HG02870 (cell line): ENCODE data around the gene DNAJC21.
A peak's percentile ranks its signal among the peaks of the same experiment; 100 is the strongest.

Experiments
- ATAC-seq: cut with Tn5 transposase; IDR thresholded peaks from one replicate; pipeline ENCODE4 v1.9.1; 2021; ENCODE audit warnings: mild to moderate bottlenecking, moderate library complexity; ENCODE audit not compliant: unreplicated experiment

DNAJC21 gene

GRCh38 chr5:34977934-34978613 lies 48.7 kb downstream of the DNAJC21 start:
- ATAC-seq, result peak; percentile 46

- no peak for ATAC-seq
Observed at GRCh38 chr5:34978681-34979080, 49.3 kb downstream of the DNAJC21 start.

- no peak for ATAC-seq
Observed at GRCh38 chr5:34982823-34983222, 53.5 kb downstream of the DNAJC21 start.

GRCh38 chr5:34986965-34987364 lies 57.6 kb downstream of the DNAJC21 start:
- no peak for ATAC-seq

- ATAC-seq, result no peak
Observed at GRCh38 chr5:34991486-34992238, 62.3 kb downstream of the DNAJC21 start.

GRCh38 chr5:34993951-34994350 lies 64.6 kb downstream of the DNAJC21 start:
- ATAC-seq, result no peak

- no peak for ATAC-seq
Observed at GRCh38 chr5:34996261-34996660, 66.9 kb downstream of the DNAJC21 start.

GRCh38 chr5:34998058-34998789 lies 68.9 kb downstream of the DNAJC21 start:
- ATAC-seq, result no peak

GRCh38 chr5:35001842-35002241 lies 72.5 kb downstream of the DNAJC21 start:
- no peak for ATAC-seq

GRCh38 chr5:35002459-35002858 lies 73.1 kb downstream of the DNAJC21 start:
- no peak for ATAC-seq

GRCh38 chr5:35003018-35003957 lies 73.9 kb downstream of the DNAJC21 start:
- ATAC-seq, result peak; percentile 62

- no peak for ATAC-seq
Observed at GRCh38 chr5:35004200-35004599, 74.8 kb downstream of the DNAJC21 start.

GRCh38 chr5:35004771-35005170 lies 75.4 kb downstream of the DNAJC21 start:
- ATAC-seq, result no peak
